Thyroid gland (tissue), 4 donors: ENCODE data around the gene PCDH15.

ENCODE experiments used
- POLR2A ChIP-seq, 2 donors: fragments of 450-650 bp; IDR thresholded peaks; one replicate each; pipeline ENCODE4 v1.6.1; 2017; ENCODE audit warnings: antibody characterized with exemption in 2 of 2, mild to moderate bottlenecking in 2 of 2, moderate library complexity in 1 of 2
- TF ChIP-seq, protein P1 (sequence below), 6 experiments: fragments of 200-600 bp in 3 of 6; fragments of 450-650 bp in 3 of 6; sonication (generic) in 3 of 6; IDR thresholded peaks; one replicate each; pipeline ENCODE4 v1.5.1; 2016 to 2019; ENCODE audit warnings: antibody characterized with exemption in 6 of 6, mild to moderate bottlenecking in 2 of 6, inconsistent platforms in 1 of 6, moderate library complexity in 1 of 6

GRCh38 chr10:53983431-53983830 is 817.6 kb downstream of the PCDH15 start:
- TF ChIP-seq, protein P1, sequence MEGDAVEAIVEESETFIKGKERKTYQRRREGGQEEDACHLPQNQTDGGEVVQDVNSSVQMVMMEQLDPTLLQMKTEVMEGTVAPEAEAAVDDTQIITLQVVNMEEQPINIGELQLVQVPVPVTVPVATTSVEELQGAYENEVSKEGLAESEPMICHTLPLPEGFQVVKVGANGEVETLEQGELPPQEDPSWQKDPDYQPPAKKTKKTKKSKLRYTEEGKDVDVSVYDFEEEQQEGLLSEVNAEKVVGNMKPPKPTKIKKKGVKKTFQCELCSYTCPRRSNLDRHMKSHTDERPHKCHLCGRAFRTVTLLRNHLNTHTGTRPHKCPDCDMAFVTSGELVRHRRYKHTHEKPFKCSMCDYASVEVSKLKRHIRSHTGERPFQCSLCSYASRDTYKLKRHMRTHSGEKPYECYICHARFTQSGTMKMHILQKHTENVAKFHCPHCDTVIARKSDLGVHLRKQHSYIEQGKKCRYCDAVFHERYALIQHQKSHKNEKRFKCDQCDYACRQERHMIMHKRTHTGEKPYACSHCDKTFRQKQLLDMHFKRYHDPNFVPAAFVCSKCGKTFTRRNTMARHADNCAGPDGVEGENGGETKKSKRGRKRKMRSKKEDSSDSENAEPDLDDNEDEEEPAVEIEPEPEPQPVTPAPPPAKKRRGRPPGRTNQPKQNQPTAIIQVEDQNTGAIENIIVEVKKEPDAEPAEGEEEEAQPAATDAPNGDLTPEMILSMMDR (IDR thresholded peaks at IDR 0.05), result no peak
- TF ChIP-seq POLR2A (IDR thresholded peaks at IDR 0.05), result no peak
